HCT116 (cell line): ENCODE measurements around the gene FIBP. TPM values are rescaled to one million over a fixed set of nuclear protein-coding genes. Genes with fewer than 3 reads are reported as not detected.

Source experiments
- ATAC-seq: fragments of 200-7000 bp; cut with Tn5 transposase; 2 replicates; pipeline ENCODE4 v1.9.1; 2020; ENCODE audit warnings: mild to moderate bottlenecking, moderate library complexity
- Bru-seq: library from RNA; stranded (reverse); fragments of 400-500 nt; gene quantifications from one replicate; lab custom pipeline; 2021; lab: Mats Ljungman, UMichigan
- BruChase-seq, 2 experiments: library from RNA; stranded (reverse); fragments of 400-500 nt; gene quantifications; one replicate each; lab custom pipeline; 2021; lab: Mats Ljungman, UMichigan
- BruUV-seq: library from RNA; stranded (reverse); fragments of 400-500 nt; replicated peaks from 2 replicates; lab custom pipeline; 2021; lab: Mats Ljungman, UMichigan
- CTCF ChIA-PET: fragments of 300-600 bp; sonication (Branson Sonifier 250); formaldehyde crosslinking; loops from one replicate; lab custom pipeline; 2021; ENCODE audit warnings: antibody characterized with exemption; lab: Charles Lee
- POLR2A ChIA-PET: fragments of 300-600, 350-600 bp; sonication (Branson Sonifier 250); formaldehyde crosslinking; loops from one replicate; lab custom pipeline; 2021; ENCODE audit warnings: antibody characterized with exemption; lab: Charles Lee
- RAD21 ChIA-PET, 2 experiments: fragments of 300-600 bp; sonication (Branson Sonifier 250); formaldehyde crosslinking; loops; one replicate each; lab custom pipeline; 2023; ENCODE audit warnings: low total read pairs in 2 of 2; ENCODE audit not compliant: uncharacterized antibody in 2 of 2, unreplicated experiment in 2 of 2, low non-redundant PET in 1 of 2; lab: Charles Lee
- DNase-seq: peaks from one replicate; pipeline ENCODE4 v3.0.0-alpha.2; 2010; ENCODE audit warnings: low read depth, low spot score
- H2AFZ ChIP-seq: fragments of 200-600 bp; shearing (Covaris generic), sonication (generic); 2 replicates; pipeline ENCODE4 v1.6.1; 2017; ENCODE audit warnings: low read depth, mixed run types, mixed read lengths, antibody characterized with exemption, low read length; ENCODE audit not compliant: poor library complexity, severe bottlenecking
- H3K27ac ChIP-seq: 2 replicates; pipeline ENCODE4 v1.5.1; 2012; ENCODE audit warnings: low read depth, low read length
- H3K27me3 ChIP-seq: fragments of 200-600 bp; sonication (generic); 2 replicates; pipeline ENCODE4 v1.6.1; 2016; ENCODE audit warnings: mixed run types, low read length, mixed read lengths; ENCODE audit not compliant: insufficient read depth
- H3K36me3 ChIP-seq, 2 experiments: fragments of 200-500 bp in 1 of 2; fragments of 200-600 bp in 1 of 2; sonication (Bioruptor generic) in 1 of 2; sonication (generic) in 1 of 2; 2 replicates each; pipeline versions ENCODE4 v1.5.1 to v1.6.1; 2014 to 2016; ENCODE audit warnings: low read length in 2 of 2, inconsistent platforms in 1 of 2, mixed read lengths in 1 of 2, mixed run types in 1 of 2; ENCODE audit not compliant: insufficient read depth in 2 of 2, control insufficient read depth in 1 of 2
- H3K4me1 ChIP-seq, 2 experiments: fragments of 200-600 bp in 1 of 2; sonication (generic) in 1 of 2; 2 replicates each; pipeline versions ENCODE4 v1.5.1 to v1.6.1; 2012 to 2017; ENCODE audit warnings: low read length in 2 of 2, inconsistent platforms in 1 of 2, mild to moderate bottlenecking in 1 of 2, mixed read lengths in 1 of 2, mixed run types in 1 of 2, moderate library complexity in 1 of 2; ENCODE audit not compliant: insufficient read depth in 2 of 2, control insufficient read depth in 1 of 2
- H3K4me2 ChIP-seq: fragments of 200-600 bp; sonication (generic); 2 replicates; pipeline ENCODE4 v1.6.1; 2017; ENCODE audit warnings: mixed run types, low read length, mixed read lengths
- H3K4me3 ChIP-seq, 2 experiments: fragments of 200-600 bp in 1 of 2; sonication (generic) in 1 of 2; replicated peaks in 1 of 2; 2 replicates each; pipeline ENCODE4 v1.5.1; 2011 to 2016; ENCODE audit warnings: low read length in 2 of 2, control low read depth in 1 of 2, low read depth in 1 of 2, mild to moderate bottlenecking in 1 of 2, mixed read lengths in 1 of 2, mixed run types in 1 of 2
- H3K79me2 ChIP-seq: fragments of 200-600 bp; sonication (generic); 2 replicates; pipeline ENCODE4 v1.6.1; 2017; ENCODE audit warnings: mild to moderate bottlenecking, mixed run types, low read length, moderate library complexity, mixed read lengths; ENCODE audit not compliant: insufficient read depth
- H3K9ac ChIP-seq: fragments of 200-600 bp; sonication (generic); 2 replicates; pipeline ENCODE4 v1.6.1; 2016; ENCODE audit warnings: low read length, mixed read lengths
- H3K9me2 ChIP-seq: fragments of 200-600 bp; sonication (generic), shearing (Covaris generic); 2 replicates; pipeline ENCODE4 v1.6.1; 2017; ENCODE audit warnings: mixed run types, mild to moderate bottlenecking, moderate library complexity; ENCODE audit not compliant: insufficient read depth
- H3K9me3 ChIP-seq, 2 experiments: fragments of 200-500 bp in 1 of 2; fragments of 200-600 bp in 1 of 2; sonication (Bioruptor generic) in 1 of 2; sonication (generic) in 1 of 2; 2 replicates each; pipeline ENCODE4 v1.6.1; 2014 to 2017; ENCODE audit warnings: low read length in 2 of 2, mixed read lengths in 2 of 2, inconsistent platforms in 1 of 2, low read depth in 1 of 2, mild to moderate bottlenecking in 1 of 2, mixed run types in 1 of 2, moderate library complexity in 1 of 2; ENCODE audit not compliant: control insufficient read depth in 1 of 2, insufficient read depth in 1 of 2
- H4K20me1 ChIP-seq: fragments of 200-600 bp; sonication (generic), shearing (Covaris generic); 2 replicates; pipeline ENCODE4 v1.6.1; 2017; ENCODE audit warnings: mixed run types, mild to moderate bottlenecking, moderate library complexity; ENCODE audit not compliant: insufficient read depth
- ATF3 ChIP-seq: IDR thresholded peaks from 2 replicates; pipeline ENCODE4 v1.6.1; 2012
- CBX3 ChIP-seq: IDR thresholded peaks from 2 replicates; pipeline ENCODE4 v1.6.1; 2012; ENCODE audit warnings: low read depth
- CEBPB ChIP-seq: IDR thresholded peaks from 2 replicates; pipeline ENCODE4 v1.6.1; 2012; ENCODE audit warnings: low read depth
- EGR1 ChIP-seq: IDR thresholded peaks from 2 replicates; pipeline ENCODE4 v1.6.1; 2012; ENCODE audit warnings: low read depth
- ELF1 ChIP-seq: IDR thresholded peaks from 2 replicates; pipeline ENCODE4 v1.6.1; 2012; ENCODE audit warnings: low read depth, borderline replicate concordance
- EZH2 ChIP-seq: fragments of 200-600 bp; sonication (generic); IDR thresholded peaks from 2 replicates; pipeline ENCODE4 v1.6.1; 2017; ENCODE audit warnings: antibody characterized with exemption, mixed run types
- EZH2phosphoT487 ChIP-seq: fragments of 200-600 bp; IDR thresholded peaks from 2 replicates; pipeline ENCODE4 v1.6.1; 2018; ENCODE audit warnings: antibody characterized with exemption, borderline replicate concordance
- FOSL1 ChIP-seq: IDR thresholded peaks from 2 replicates; pipeline ENCODE4 v1.6.1; 2012; ENCODE audit warnings: low read depth
- JUND ChIP-seq: IDR thresholded peaks from 2 replicates; pipeline ENCODE4 v1.6.1; 2012
- POLR2AphosphoS5 ChIP-seq: IDR thresholded peaks from 2 replicates; pipeline ENCODE4 v1.6.1; 2011; ENCODE audit warnings: mild to moderate bottlenecking, low read depth, low read length, moderate library complexity
- RAD21 ChIP-seq: IDR thresholded peaks from 2 replicates; pipeline ENCODE4 v1.6.1; 2012; ENCODE audit warnings: low read depth, mild to moderate bottlenecking
- REST ChIP-seq: IDR thresholded peaks from 2 replicates; pipeline ENCODE4 v1.6.1; 2012; ENCODE audit warnings: low read depth
- SIN3A ChIP-seq: IDR thresholded peaks from 2 replicates; pipeline ENCODE4 v1.6.1; 2012; ENCODE audit warnings: low read depth
- SP1 ChIP-seq: IDR thresholded peaks from 2 replicates; pipeline ENCODE4 v1.6.1; 2012; ENCODE audit warnings: low read depth
- SRF ChIP-seq: IDR thresholded peaks from 2 replicates; pipeline ENCODE4 v1.6.1; 2012; ENCODE audit warnings: low read depth
- TCF7L2 ChIP-seq: IDR thresholded peaks from 2 replicates; pipeline ENCODE4 v1.7.0; 2011; ENCODE audit warnings: borderline replicate concordance, inconsistent platforms; ENCODE audit not compliant: insufficient read depth, insufficient read length; ENCODE audit errors: extremely low read depth
- YY1 ChIP-seq: IDR thresholded peaks from 2 replicates; pipeline ENCODE4 v1.6.1; 2011; ENCODE audit warnings: low read length, low read depth, moderate library complexity, mild to moderate bottlenecking; ENCODE audit not compliant: insufficient replicate concordance; ENCODE audit errors: extremely low read depth
- ZFX ChIP-seq: fragments of 450-650 bp; IDR thresholded peaks from 2 replicates; pipeline ENCODE4 v1.6.1; 2017
- ZNF274 ChIP-seq: fragments of 200-500 bp; sonication (Bioruptor generic); IDR thresholded peaks from 2 replicates; pipeline ENCODE4 v1.6.1; 2014; ENCODE audit warnings: mild to moderate bottlenecking, low read depth, low read length, inconsistent platforms
- intact Hi-C: fragments of 100-400 bp; cut with micrococcal nuclease; formaldehyde crosslinking; loops from 2 replicates; pipeline ENCODE4 v1.10.0; 2022
- long read RNA-seq: library from polyadenylated mRNA; unstranded; transcript quantifications from one replicate; pipeline ENCODE4 v2.0.0, GENCODE V29; 2021; ENCODE audit not compliant: unreplicated experiment
- polyA plus RNA-seq: library from polyadenylated mRNA; unstranded; fragments of >200 nt; gene quantifications from 2 replicates; pipeline ENCODE4 v1.2.1, GENCODE V29; 2012; ENCODE audit warnings: missing spikeins
- total RNA-seq: library from RNA; stranded (reverse); gene quantifications from one replicate; pipeline ENCODE4 v1.2.1, GENCODE V29; 2021; ENCODE audit not compliant: unreplicated experiment
- TF ChIP-seq, protein P1 (sequence below), 3 experiments: fragments of 200-600 bp in 1 of 3; sonication (generic) in 1 of 3; IDR thresholded peaks in 2 of 3; conservative IDR thresholded peaks in 1 of 3; 2 replicates each; pipeline ENCODE4 v1.5.1; 2012 to 2017; ENCODE audit warnings: low read depth in 2 of 3, low read length in 2 of 3, antibody characterized with exemption in 1 of 3, borderline replicate concordance in 1 of 3, control low read depth in 1 of 3, mild to moderate bottlenecking in 1 of 3, mixed read lengths in 1 of 3, mixed run types in 1 of 3, moderate library complexity in 1 of 3; ENCODE audit not compliant: insufficient read depth in 1 of 3

Gene FIBP
- 96.0 TPM for total RNA-seq
- 124 and 137 TPM in 2 replicates for polyA plus RNA-seq
- percentile 77 among the genes with signal in this experiment for Bru-seq, nascent RNA
- BruChase-seq, experiment 1, labeled RNA remaining after a 6-hour chase = percentile 81 among the genes with signal in this experiment
- percentile 77 among the genes with signal in this experiment for BruChase-seq, experiment 2, labeled RNA remaining after a 2-hour chase
- long read RNA-seq, transcript FIBP-202 (10 exons, 1,248 nt) = major isoform, 86 of 136 reads
- long read RNA-seq, transcript FIBP-201 (10 exons, 1,261 nt) = minor isoform, 14 of 136 reads
- long read RNA-seq, partial matches to known transcripts = 18 of 136 reads
- long read RNA-seq, other reads (novel, unspliced or antisense) = 17 of 136 reads

GRCh38 chr11:65888163-65888814, at the start of gene FIBP:
Gene FIBP, minus strand, starts transcription at chr11:65888471. Its CDS starts 53 bp downstream, at chr11:65888418.
- no peaks in the 10 kb centered on the region for H3K9me3 ChIP-seq
- RAD21 ChIA-PET = interaction anchor here (0.6 to 3.0 kb wide), 10 partner anchors 16 to 176 kb away, joined by 3 to 10 read pairs (median 4); partner anchors contain the start of gene KAT5 (in 1 of the 2)
- peak within 1 kb of the TSS; percentile 98 for H3K4me2 ChIP-seq
- CTCF ChIA-PET = interaction anchor here (0.6 to 6.5 kb wide), 28 partner anchors 9 to 256 kb away, joined by 3 to 82 read pairs (median 4); partner anchors contain the start of genes CFL1, CST6, KAT5 and MUS81
- intact Hi-C loops = loop anchor here (2.0 kb wide), 2 partner anchors 73 to 175 kb away; partner anchors contain the start of genes KAT5 and SART1
- H3K4me1 ChIP-seq = peaks cover 18 to 73% of the 10 kb centered on the region in 2 experiments
- H3K27me3 ChIP-seq = no peaks in the 10 kb centered on the region
- H3K36me3 ChIP-seq = peaks cover 14 to 43% of the 10 kb centered on the region in 2 experiments
- H3K9me2 ChIP-seq = no peaks in the 10 kb centered on the region
- POLR2A ChIA-PET = interaction anchor here (0.6 to 8.5 kb wide), 11 partner anchors 14 to 176 kb away, joined by 3 to 124 read pairs (median 9); partner anchors contain the start of genes CFL1, FOSL1, KAT5 and MUS81
- no peak within 1 kb of the TSS for H2AFZ ChIP-seq
- H3K27ac ChIP-seq = peak within 1 kb of the TSS; percentile 97
- H3K9ac ChIP-seq = peak within 1 kb of the TSS; percentile 87
- ATAC-seq (peak; percentile 65), DNase-seq (peak; percentile 91)
- H3K79me2 ChIP-seq = peaks cover 54% of the 10 kb centered on the region
- H3K4me3 ChIP-seq = peak within 1 kb of the TSS; percentile 90 to 92
- BruUV-seq = no TSS peak
- H4K20me1 ChIP-seq = no peaks in the 10 kb centered on the region
- no peak for TF ChIP-seq SIN3A
- TF ChIP-seq CEBPB = no peak
- no peak for TF ChIP-seq EGR1
- no peak for TF ChIP-seq REST
- TF ChIP-seq TCF7L2 = peak; percentile 8
- no peak for TF ChIP-seq RAD21
- TF ChIP-seq JUND = no peak
- no peak for TF ChIP-seq FOSL1
- TF ChIP-seq YY1 = peak; percentile 66
- TF ChIP-seq ZNF274 = no peak
- no peak for TF ChIP-seq ZFX
- TF ChIP-seq EZH2phosphoT487 = no peak
- TF ChIP-seq EZH2 = no peak
- TF ChIP-seq, protein P1, sequence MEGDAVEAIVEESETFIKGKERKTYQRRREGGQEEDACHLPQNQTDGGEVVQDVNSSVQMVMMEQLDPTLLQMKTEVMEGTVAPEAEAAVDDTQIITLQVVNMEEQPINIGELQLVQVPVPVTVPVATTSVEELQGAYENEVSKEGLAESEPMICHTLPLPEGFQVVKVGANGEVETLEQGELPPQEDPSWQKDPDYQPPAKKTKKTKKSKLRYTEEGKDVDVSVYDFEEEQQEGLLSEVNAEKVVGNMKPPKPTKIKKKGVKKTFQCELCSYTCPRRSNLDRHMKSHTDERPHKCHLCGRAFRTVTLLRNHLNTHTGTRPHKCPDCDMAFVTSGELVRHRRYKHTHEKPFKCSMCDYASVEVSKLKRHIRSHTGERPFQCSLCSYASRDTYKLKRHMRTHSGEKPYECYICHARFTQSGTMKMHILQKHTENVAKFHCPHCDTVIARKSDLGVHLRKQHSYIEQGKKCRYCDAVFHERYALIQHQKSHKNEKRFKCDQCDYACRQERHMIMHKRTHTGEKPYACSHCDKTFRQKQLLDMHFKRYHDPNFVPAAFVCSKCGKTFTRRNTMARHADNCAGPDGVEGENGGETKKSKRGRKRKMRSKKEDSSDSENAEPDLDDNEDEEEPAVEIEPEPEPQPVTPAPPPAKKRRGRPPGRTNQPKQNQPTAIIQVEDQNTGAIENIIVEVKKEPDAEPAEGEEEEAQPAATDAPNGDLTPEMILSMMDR (IDR thresholded peaks at IDR 0.05 in 2 of 3, conservative IDR thresholded peaks at IDR 0.05 in 1 of 3; ENCODE audit: borderline replicate concordance in 1 of 3, insufficient read depth in 1 of 3, low read depth in 2 of 3, low read length in 2 of 3) = peak in 2 of 3 experiments; percentile 68 to 78; a peak in 4 of 6 replicates
- no peak for TF ChIP-seq SRF
- TF ChIP-seq ELF1 = no peak
- peak; percentile 93 for TF ChIP-seq POLR2AphosphoS5
- no peak for TF ChIP-seq CBX3
- no peak for TF ChIP-seq ATF3
- no peak for TF ChIP-seq SP1
